Vagina (tissue), 2 donors: Measurements from ENCODE around the gene CMSS1. TPM values are rescaled to one million over a fixed set of nuclear protein-coding genes. Genes with fewer than 3 reads are reported as not detected.

Experiments
- DNase-seq, 2 donors: peaks; one replicate each; pipeline ENCODE4 v3.0.0-alpha.2; 2017; ENCODE audit errors: extremely low spot score in 2 of 2
- H3K27ac ChIP-seq: fragments of 200-600 bp; sonication (generic); one replicate; pipeline ENCODE4 v1.5.1; 2019
- H3K27me3 ChIP-seq: fragments of 200-600 bp; sonication (generic); one replicate; pipeline ENCODE4 v1.5.1; 2019
- H3K36me3 ChIP-seq, 2 donors: fragments of 200-600 bp; sonication (generic); one replicate each; pipeline ENCODE4 v1.5.1; 2017 to 2019
- H3K4me1 ChIP-seq: fragments of 200-600 bp; sonication (generic); one replicate; pipeline ENCODE4 v1.5.1; 2019
- H3K4me3 ChIP-seq, 2 donors: fragments of 200-600 bp; sonication (generic); 1 replicate in 1 of 2; 2 replicates in 1 of 2; pipeline ENCODE4 v1.5.1; 2016 to 2019
- H3K9me3 ChIP-seq: fragments of 200-600 bp; sonication (generic); one replicate; pipeline ENCODE4 v1.5.1; 2019
- POLR2A ChIP-seq, 2 donors: fragments of 450-650 bp; IDR thresholded peaks; one replicate each; pipeline ENCODE4 v1.6.1; 2017; ENCODE audit warnings: antibody characterized with exemption in 2 of 2, mild to moderate bottlenecking in 2 of 2, moderate library complexity in 2 of 2
- POLR2AphosphoS5 ChIP-seq, 2 donors: sonication (generic); formaldehyde crosslinking; IDR thresholded peaks; one replicate each; pipeline ENCODE4 v1.9.0; 2017; ENCODE audit warnings: antibody characterized with exemption in 2 of 2, mild to moderate bottlenecking in 2 of 2, low read depth in 1 of 2; ENCODE audit not compliant: insufficient read depth in 1 of 2
- intact Hi-C: fragments of 100-400 bp; cut with DNase I; formaldehyde crosslinking; loops from one replicate; pipeline ENCODE4 v1.15.1; 2023
- total RNA-seq: library from RNA; depleted of rRNA; stranded (reverse); fragments of >200 nt; gene quantifications from one replicate; pipeline ENCODE4 v1.2.3, GENCODE V29; 2016
- TF ChIP-seq, protein P1 (sequence below), 3 experiments: fragments of 450-650 bp in 2 of 3; fragments of 200-600 bp in 1 of 3; sonication (generic) in 1 of 3; IDR thresholded peaks; one replicate each; pipeline ENCODE4 v1.5.1; 2017 to 2019; ENCODE audit warnings: antibody characterized with exemption in 3 of 3, mild to moderate bottlenecking in 2 of 3, moderate library complexity in 2 of 3

Gene CMSS1
- total RNA-seq, 1 donor from 2014 or later = 21.4 TPM

DNA sequence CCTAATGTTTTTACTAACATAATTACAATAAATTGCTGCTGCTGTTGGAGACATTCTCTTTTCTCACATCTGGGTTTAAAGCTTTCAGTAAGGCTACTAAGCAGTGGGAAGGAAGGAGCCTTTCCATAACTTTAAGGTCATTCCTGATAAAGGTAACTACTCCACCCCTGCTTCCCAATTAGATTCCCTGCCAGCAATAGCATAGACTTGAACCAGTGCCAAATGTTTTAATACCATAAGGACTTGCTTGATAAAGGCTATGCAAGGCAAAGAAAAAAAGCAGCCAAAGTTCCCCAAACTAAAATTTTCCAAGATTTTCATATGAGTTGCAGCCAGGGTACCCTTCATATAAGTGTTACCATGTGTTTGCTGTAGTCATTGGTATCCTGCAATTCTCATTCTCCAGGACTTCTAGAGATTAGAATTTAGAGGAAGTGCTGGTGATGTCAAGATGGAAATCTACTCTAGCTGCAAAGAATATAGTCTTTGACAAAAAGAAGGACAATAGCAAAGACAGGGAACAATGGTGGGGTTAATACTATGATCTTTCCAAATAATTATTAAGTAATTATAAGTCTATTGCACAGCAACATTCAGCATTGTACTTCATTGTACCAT lies 190.5 kb downstream of the CMSS1 start:
- H3K9me3 ChIP-seq = no peaks in the 10 kb centered on the region
- intact Hi-C loops = no loop called here
- DNase-seq = no peak
- H3K4me1 ChIP-seq = peaks cover 32% of the 10 kb centered on the region
- no peak overlapping the region for H3K27ac ChIP-seq
- TF ChIP-seq POLR2A (IDR thresholded peaks at IDR 0.05) = no peak
- TF ChIP-seq, protein P1, sequence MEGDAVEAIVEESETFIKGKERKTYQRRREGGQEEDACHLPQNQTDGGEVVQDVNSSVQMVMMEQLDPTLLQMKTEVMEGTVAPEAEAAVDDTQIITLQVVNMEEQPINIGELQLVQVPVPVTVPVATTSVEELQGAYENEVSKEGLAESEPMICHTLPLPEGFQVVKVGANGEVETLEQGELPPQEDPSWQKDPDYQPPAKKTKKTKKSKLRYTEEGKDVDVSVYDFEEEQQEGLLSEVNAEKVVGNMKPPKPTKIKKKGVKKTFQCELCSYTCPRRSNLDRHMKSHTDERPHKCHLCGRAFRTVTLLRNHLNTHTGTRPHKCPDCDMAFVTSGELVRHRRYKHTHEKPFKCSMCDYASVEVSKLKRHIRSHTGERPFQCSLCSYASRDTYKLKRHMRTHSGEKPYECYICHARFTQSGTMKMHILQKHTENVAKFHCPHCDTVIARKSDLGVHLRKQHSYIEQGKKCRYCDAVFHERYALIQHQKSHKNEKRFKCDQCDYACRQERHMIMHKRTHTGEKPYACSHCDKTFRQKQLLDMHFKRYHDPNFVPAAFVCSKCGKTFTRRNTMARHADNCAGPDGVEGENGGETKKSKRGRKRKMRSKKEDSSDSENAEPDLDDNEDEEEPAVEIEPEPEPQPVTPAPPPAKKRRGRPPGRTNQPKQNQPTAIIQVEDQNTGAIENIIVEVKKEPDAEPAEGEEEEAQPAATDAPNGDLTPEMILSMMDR (IDR thresholded peaks at IDR 0.05) = no peak
- TF ChIP-seq POLR2AphosphoS5 (IDR thresholded peaks at IDR 0.05; ENCODE audit: insufficient read depth in 1 of 2, low read depth in 1 of 2) = no peak
- no peaks in the 10 kb centered on the region for H3K27me3 ChIP-seq
- H3K36me3 ChIP-seq = no peaks in the 10 kb centered on the region
- no peak overlapping the region for H3K4me3 ChIP-seq

GRCh38 chr3:100009276-100010086 lies 191.8 kb downstream of the CMSS1 start:
- Histone ChIP-seq H3K27ac (no peak overlapping the region), H3K27me3 (no peaks in the 10 kb centered on the region), H3K4me3 (no peak overlapping the region), H3K36me3 (no peaks in the 10 kb centered on the region), H3K4me1 (peaks cover 32% of the 10 kb centered on the region), H3K9me3 (no peaks in the 10 kb centered on the region)
- DNase-seq = no peak
- TF ChIP-seq POLR2AphosphoS5 (IDR thresholded peaks at IDR 0.05; ENCODE audit: insufficient read depth in 1 of 2, low read depth in 1 of 2) = no peak
- TF ChIP-seq POLR2A (IDR thresholded peaks at IDR 0.05) = no peak
- TF ChIP-seq, protein P1 (IDR thresholded peaks at IDR 0.05) = no peak
- intact Hi-C loops = no loop called here

- Histone ChIP-seq H3K27me3 (no peaks in the 10 kb centered on the region), H3K27ac (no peak overlapping the region), H3K36me3 (no peaks in the 10 kb centered on the region), H3K4me3 (no peak overlapping the region), H3K4me1 (peaks cover 29% of the 10 kb centered on the region), H3K9me3 (no peaks in the 10 kb centered on the region)
- intact Hi-C loops = no loop called here
- TF ChIP-seq POLR2AphosphoS5 (IDR thresholded peaks at IDR 0.05; ENCODE audit: insufficient read depth in 1 of 2, low read depth in 1 of 2) (no peak), POLR2A (IDR thresholded peaks at IDR 0.05) (no peak)
- TF ChIP-seq, protein P1 (IDR thresholded peaks at IDR 0.05) = no peak
- DNase-seq = no peak
Observed at GRCh38 chr3:100010087-100010417, 192.4 kb downstream of the CMSS1 start.

DNA sequence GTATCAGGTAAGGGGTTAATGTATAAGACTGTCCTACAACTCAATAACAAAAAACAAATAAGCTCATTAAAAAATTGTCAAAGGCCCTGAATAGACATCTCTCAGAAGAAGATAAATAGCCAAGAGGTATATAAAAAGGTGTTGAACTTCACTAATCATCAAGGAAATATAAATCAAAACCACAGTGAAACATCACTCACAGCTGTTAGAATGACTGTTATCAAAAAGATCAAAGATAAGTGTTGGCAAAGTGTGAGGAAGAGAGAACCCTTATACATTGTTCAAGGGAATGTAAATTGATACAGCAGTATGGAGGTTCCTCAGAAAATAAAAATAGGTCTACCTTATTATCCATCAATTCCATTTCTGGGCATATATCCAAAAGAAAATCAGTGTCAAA lies 201.1 kb downstream of the CMSS1 start:
- H3K27me3 ChIP-seq = no peaks in the 10 kb centered on the region
- DNase-seq = no peak
- TF ChIP-seq POLR2AphosphoS5 (IDR thresholded peaks at IDR 0.05; ENCODE audit: insufficient read depth in 1 of 2, low read depth in 1 of 2) (no peak), POLR2A (IDR thresholded peaks at IDR 0.05) (no peak)
- TF ChIP-seq, protein P1 (IDR thresholded peaks at IDR 0.05) = no peak
- H3K9me3 ChIP-seq = no peaks in the 10 kb centered on the region
- no peaks in the 10 kb centered on the region for H3K36me3 ChIP-seq
- no peak overlapping the region for H3K27ac ChIP-seq
- H3K4me3 ChIP-seq = no peak overlapping the region
- intact Hi-C loops = no loop called here
- peaks cover 29% of the 10 kb centered on the region for H3K4me1 ChIP-seq

- H3K27ac ChIP-seq = no peak overlapping the region
Observed at GRCh38 chr3:100019719-100020118, 202.1 kb downstream of the CMSS1 start.

More at GRCh38 chr3:100019719-100020118, 202.1 kb downstream of the CMSS1 start:
- no peak for DNase-seq
- Histone ChIP-seq H3K4me1 (peaks cover 39% of the 10 kb centered on the region), H3K36me3 (no peaks in the 10 kb centered on the region), H3K4me3 (no peak overlapping the region), H3K27me3 (no peaks in the 10 kb centered on the region), H3K9me3 (no peaks in the 10 kb centered on the region)
- intact Hi-C loops = no loop called here
- no peak for TF ChIP-seq POLR2AphosphoS5 (IDR thresholded peaks at IDR 0.05; ENCODE audit: insufficient read depth in 1 of 2, low read depth in 1 of 2)
- TF ChIP-seq, protein P1 (IDR thresholded peaks at IDR 0.05) = no peak
- TF ChIP-seq POLR2A (IDR thresholded peaks at IDR 0.05) = no peak
